GM20000 (cell line): Measurements from ENCODE around the gene TNK2.

Experiments
- DNase-seq: peaks from one replicate; pipeline ENCODE4 v3.0.0; 2012; ENCODE audit warnings: low spot score
- CTCF ChIP-seq: IDR thresholded peaks from 2 replicates; pipeline ENCODE4 v1.5.1; 2012; ENCODE audit warnings: mild to moderate bottlenecking, control low read depth; ENCODE audit errors: extremely low read depth, missing control alignments

TNK2 gene

DNA sequence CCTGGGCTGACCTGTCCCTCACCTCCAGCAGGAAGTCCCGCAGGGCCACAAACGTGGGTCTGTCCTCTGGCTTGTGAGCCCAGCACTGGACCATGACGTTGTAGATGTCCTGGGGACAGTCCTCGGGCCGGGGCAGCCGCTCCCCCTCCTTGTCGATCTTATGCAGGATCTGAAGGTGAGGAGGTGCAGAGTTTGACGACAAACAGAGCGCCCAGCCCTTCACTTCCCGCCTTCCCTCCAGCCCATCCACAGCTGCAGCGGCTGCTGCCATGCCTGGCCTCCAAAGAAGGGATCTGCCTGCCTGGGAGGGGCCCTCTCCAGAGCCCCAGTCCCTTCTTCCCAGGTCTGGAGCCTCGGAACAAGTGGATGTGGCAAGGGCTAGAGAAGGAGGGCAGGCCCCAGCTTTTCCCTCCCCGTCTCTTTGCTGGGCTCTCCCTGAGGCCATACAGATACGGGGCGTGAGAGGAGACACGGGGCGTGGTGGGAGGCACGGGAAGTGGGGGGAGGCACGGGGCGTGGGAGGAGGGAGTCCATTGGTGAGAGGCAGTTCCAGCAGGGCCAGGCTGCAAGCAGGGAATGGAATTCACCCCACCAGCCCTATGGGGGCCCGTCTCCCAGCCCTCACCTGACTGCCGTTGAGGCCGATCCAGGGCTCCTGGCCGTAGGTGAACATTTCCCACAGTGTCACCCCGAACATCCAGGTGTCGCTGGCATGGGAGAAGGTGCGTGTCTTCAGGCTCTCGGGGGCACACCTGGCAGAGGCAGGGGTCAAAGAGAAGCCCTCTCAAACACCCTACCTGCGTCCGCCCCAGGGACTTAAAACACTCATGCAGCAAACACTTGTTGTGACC lies 29.7 kb downstream of the TNK2 start:
- no peak for TF ChIP-seq CTCF
- no peak for DNase-seq

DNA sequence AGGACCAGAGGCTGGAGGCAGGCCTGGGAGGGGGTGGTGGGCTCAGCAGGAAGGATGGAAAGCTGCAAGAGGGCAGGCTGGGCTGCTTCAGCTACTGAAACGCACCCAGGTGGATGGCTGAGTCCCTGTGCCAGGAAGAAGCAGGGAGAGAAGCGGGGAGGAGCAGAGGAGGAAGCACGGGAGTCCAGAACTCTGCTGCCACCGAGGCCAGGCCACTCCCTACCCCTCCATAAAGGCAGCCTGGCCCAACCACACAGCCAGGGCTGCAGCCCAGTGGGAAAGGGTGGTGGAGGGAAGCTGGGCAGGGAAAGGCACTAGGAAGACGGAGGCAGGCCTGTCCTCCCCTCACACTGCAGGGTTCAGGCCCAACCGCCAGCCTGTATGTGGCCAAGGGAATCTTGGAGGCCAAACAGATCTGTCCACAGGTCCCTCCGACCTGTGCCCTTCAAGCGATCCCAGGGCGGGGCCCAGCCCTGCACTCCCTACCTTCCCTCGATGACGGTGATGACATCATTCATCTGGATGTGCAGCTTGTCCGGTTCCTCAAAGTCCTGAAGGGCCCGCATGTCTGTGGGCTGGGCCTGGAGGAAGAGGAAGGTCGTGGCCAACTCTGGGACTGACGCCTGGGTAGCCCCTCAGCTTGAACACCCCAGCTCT lies 30.5 kb downstream of the TNK2 start:
- TF ChIP-seq CTCF, result no peak
- DNase-seq, result no peak

DNA sequence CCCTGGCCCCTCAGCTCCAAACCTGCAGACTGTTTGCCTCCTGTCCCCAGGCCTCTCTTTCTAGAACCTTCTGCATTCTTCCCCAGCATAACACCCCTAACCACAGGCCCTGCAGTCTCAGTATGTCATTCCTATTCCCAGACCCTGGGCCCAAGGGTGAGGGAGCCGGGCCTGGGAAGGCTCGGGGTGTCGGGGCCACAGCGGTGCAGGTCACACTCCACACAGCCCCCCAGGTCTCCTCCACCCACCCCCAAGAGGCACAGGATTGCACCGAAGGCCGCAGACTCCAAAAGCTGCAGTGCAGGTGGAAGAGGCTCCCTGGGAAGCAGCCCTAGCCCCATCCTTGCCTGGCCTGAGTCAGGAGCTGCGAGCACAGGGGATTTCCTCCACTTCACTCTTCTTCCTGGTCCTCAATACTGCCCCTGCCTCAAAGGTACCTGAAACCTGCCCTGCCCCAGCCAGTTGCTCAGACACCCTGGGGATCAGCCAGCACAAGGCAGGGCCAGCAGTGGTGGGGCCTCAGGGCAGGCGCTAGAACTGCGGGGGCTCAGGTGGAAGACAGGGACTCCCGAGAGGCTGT lies 31.1 kb downstream of the TNK2 start:
- no peak for TF ChIP-seq CTCF
- no peak for DNase-seq

- DNase-seq, result no peak
- no peak for TF ChIP-seq CTCF
Observed at GRCh38 chr3:195876297-195877064, 31.9 kb downstream of the TNK2 start.

GRCh38 chr3:195875482-195876236 lies 32.7 kb downstream of the TNK2 start:
- DNase-seq, result no peak
- TF ChIP-seq CTCF, result no peak

DNA sequence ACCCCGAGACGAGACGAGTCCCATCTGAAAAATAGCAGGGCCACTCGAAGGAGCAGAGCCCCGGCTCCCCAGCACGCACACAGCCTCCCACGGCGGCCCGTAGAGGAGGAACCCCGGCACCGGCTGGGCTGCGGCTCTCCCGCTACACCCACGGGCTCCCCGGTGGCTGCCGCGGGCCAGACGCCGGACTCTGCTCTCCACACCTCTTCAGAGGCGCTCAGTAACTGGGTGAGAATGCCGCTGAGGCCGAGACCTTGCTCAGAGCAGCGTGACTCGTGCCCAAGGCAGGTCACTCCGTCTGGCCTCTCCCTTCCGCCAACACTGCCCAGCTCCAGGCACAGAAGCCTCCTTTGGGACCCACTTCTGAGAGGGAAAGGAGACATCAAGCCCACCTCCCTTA lies 34.4 kb downstream of the TNK2 start:
- TF ChIP-seq CTCF, result no peak
- DNase-seq, result no peak
